ENCODE measurements around the gene KNSTRN.

KNSTRN gene

GRCh38 chr15:40345867-40346578, 36.5 kb upstream of the KNSTRN start:
- DNase-seq, result no peak

GRCh38 chr15:40346579-40347558, 35.7 kb upstream of the KNSTRN start:
- no peak for DNase-seq

GRCh38 chr15:40347559-40348473, 34.7 kb upstream of the KNSTRN start:
- no peak for DNase-seq

DNA sequence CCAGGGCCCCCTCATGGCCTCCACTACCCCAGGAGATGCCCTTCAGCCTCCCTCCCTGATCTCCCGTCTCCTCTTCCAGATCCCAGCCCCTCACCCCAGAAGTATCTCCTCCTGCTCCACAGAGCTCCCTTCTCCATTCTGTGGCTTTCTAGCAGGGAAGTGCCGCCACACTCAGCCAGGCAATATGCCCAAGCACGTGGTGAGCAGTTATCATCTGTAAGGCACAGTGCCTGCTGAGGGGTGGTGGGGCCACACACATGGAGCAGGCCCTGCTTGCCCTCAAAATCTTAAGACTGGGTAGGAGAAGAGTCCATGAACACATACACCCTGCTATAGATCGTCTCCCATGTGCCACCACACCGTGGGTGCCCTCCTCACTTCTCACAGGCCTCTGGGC, 34.0 kb upstream of the KNSTRN start:
- DNase-seq, result no peak

GRCh38 chr15:40349163-40349562, 33.4 kb upstream of the KNSTRN start:
- DNase-seq, result no peak

DNA sequence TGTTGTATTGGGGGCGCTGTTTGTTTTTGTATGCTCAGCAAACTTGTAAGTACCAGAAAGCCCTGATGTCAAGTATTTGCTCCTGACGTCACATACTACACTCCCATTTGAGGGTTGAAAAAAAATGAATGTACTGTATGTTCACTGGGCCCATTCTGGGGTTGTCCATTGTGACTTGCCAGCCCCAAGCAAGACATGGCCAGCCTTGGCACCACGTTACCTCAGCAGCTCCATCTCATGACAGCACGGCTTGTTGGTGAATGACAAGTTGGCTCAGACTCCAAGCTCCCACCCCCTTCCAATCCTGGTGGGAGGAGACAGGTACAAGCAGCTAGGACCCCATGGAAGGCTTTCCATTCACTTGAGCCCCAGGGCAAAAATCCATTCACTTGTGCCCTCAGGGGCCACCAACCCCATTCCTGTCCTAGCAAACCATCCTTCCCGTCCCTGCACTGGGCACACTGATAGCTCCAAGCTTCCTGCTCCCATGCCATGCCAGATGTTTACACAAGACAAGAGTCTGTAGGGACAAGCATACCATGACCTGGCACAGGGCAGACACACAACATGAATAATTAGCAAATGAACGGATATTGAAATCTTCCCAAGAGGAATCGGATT, 30.1 kb upstream of the KNSTRN start:
- no peak for DNase-seq

DNA sequence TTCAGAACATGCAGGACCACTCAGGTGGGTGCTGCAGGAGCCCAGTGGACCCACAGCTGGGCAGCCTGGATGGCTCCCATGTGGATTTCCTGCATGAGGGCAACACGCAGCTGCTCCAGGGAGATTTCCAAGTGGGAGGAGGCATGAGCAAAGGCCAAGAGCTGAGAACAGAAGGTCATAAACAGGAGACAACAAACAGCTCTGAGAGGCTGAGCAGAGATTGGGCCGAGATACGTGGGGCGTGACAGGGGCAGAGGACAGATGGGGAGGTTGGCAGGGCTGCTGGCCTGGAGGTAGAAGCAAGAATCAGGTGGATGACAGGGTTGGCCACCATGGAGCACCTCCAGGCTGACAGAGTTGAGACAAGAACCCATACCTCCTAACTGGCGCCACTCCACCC, 28.8 kb upstream of the KNSTRN start:
- no peak for DNase-seq

GRCh38 chr15:40354408-40355171, 27.9 kb upstream of the KNSTRN start:
- peak; percentile 13 for DNase-seq

DNA sequence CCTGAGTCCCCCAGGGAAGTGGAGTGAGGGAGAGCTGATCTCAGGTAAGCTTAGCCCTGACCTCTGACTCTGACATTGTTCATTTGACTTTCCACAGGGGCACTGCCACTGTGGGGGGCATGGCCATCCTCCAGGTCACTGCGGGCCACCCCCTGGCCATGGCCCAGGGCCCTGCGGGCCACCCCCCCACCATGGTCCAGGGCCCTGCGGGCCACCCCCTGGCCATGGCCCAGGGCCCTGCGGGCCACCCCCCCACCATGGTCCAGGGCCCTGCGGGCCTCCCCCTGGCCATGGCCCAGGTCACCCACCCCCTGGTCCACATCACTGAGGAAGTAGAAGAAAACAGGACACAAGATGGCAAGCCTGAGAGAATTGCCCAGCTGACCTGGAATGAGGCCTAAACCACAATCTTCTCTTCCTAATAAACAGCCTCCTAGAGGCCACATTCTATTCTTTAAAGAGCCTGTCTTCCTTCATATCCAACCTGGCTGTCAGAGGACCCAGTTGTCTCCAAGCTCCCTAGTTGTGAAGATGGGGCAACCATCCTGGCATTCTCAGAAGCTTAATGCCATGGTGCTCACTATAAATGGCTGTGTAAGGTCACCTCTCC, 26.4 kb upstream of the KNSTRN start:
- DNase-seq, result no peak

DNA sequence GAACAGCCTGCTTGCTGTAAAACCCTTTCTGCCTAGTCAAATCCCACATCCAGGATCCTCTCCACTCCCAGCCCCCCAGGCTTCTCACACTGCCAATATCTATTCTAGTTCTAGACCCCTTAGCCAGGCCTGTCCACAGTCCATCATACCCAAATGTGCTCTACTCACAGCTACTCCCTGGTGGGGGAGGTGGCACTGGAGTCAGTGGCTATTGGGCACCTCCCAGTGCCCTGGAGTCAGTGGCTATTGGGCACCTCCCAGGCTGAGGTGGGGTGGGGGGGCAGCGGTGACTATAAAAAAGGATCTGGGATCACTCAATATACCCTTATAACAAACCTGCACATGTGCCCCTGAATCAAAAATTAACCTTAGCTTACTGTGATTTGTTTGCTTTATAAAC, 25.3 kb upstream of the KNSTRN start:
- no peak for DNase-seq

DNA sequence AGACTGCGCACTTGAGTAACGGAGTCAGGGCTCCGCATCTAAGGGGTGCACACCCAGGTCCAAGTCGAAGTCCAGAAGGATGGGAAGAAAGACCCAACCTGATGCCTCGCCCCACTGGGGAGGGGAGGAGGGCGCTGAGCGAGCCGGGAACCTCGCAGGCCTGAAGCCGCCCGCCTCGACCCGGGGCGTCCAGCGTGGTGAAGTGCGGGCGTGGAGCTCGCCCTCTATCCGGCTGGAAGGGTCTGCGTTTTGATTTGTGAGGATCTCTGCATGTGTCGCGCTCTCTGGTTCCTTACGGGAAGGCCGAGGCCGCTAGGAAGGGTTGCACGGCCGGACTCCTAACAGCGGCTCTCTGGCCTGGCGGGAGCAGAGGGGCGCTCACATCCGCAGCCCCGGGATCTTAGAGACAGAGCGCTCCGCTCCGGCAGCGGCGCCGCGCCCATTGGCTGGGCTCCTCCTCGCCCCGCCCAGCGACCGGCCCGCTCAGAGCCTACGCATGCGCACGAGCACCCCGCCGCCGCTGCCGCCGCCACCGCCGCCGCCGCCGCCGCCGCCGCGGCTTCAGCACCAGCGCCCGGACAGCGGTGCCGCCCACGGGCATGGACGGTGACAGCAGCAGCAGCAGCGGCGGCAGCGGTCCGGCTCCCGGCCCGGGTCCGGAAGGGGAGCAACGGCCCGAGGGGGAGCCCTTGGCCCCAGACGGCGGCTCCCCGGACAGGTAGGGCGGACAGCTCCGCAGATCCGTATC, 24.6 kb upstream of the KNSTRN start, which contains the start of gene DISP2:
DISP2 (plus strand) TSS at position 497 of the 748 bp plus-strand sequence; CDS start at position 600, 103 bp downstream.
- DNase-seq, result peak; percentile 87

GRCh38 chr15:40358471-40359353, 23.8 kb upstream of the KNSTRN start:
- DNase-seq, result peak; percentile 28

DNA sequence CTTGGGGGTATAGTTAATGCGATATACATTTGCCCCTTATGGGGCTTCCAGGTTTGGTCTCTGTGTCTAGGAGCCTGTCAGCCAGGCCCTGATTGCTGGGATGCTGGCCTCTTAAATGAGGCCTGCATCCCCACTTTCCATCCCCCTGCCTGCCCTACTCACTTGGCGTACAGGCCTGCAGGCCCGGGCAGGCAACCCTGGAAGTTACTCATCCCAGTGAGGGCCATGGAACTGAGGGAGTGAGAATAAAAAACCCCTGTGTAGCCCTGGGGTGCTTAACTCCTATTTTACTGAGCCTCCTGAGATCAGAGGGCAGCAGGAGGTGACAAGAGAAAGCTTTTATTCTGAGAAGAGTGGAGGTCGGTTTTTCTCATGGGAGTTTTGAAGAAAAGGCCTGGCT, 22.5 kb upstream of the KNSTRN start:
- DNase-seq, result no peak

GRCh38 chr15:40361640-40362039, 20.9 kb upstream of the KNSTRN start:
- no peak for DNase-seq

- DNase-seq, result no peak
These were observed 18.9 kb upstream of the KNSTRN start for GRCh38 chr15:40363611-40364010.

- DNase-seq, result no peak
These were observed 18.3 kb upstream of the KNSTRN start for GRCh38 chr15:40364251-40364650.

DNA sequence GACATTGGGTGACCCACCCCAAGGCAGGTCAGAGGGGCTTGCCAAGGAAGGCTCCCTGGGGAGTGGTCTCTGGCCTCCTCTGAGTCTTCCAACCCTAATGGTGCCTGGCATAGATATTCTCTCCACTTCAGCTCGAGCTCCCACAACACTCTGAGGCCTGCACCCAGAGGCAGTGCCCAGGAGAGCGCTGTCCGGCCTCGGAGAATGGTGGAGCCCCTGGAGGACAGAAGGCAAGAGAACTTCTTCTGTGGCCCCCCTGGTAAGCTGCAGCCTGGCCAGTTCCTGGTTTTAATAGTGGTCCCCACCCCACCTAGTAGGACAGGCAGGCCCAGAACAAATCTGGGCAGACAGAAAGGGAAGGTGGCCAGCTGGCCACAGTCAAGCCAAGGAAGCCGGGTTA, 17.5 kb upstream of the KNSTRN start:
- DNase-seq, result no peak

GRCh38 chr15:40365624-40366456, 16.7 kb upstream of the KNSTRN start:
- DNase-seq, result no peak
